Effector memory CD4-positive, alpha-beta T cell (primary cell): Measurements from ENCODE around the gene AFF2.

Source experiments
- DNase-seq, 3 donors: peaks; one replicate each; pipeline ENCODE4 v3.0.0-alpha.2; 2020
- H3K27ac ChIP-seq: 2 replicates; pipeline ENCODE4 v1.7.0; 2013; ENCODE audit warnings: mild to moderate bottlenecking, low read length, moderate library complexity; ENCODE audit not compliant: insufficient read depth, poor library complexity, severe bottlenecking
- H3K27me3 ChIP-seq: replicated peaks from 2 replicates; pipeline ENCODE4 v1.7.0; 2013; ENCODE audit warnings: mild to moderate bottlenecking, low read length; ENCODE audit not compliant: insufficient read depth, control insufficient read depth, poor library complexity, severe bottlenecking
- H3K36me3 ChIP-seq: 2 replicates; pipeline ENCODE4 v1.7.0; 2013; ENCODE audit warnings: mild to moderate bottlenecking, low read length, moderate library complexity; ENCODE audit not compliant: control insufficient read depth, insufficient read depth
- H3K4me1 ChIP-seq: 2 replicates; pipeline ENCODE4 v1.7.0; 2013; ENCODE audit warnings: low read length, mild to moderate bottlenecking; ENCODE audit not compliant: control insufficient read depth, insufficient read depth, poor library complexity, severe bottlenecking
- H3K4me3 ChIP-seq: 2 replicates; pipeline ENCODE4 v1.7.0; 2013; ENCODE audit warnings: low read length, low read depth, mild to moderate bottlenecking; ENCODE audit not compliant: insufficient read depth, poor library complexity, severe bottlenecking
- H3K9me3 ChIP-seq: 2 replicates; pipeline ENCODE4 v1.7.0; 2013; ENCODE audit warnings: mild to moderate bottlenecking, low read length, moderate library complexity; ENCODE audit not compliant: control insufficient read depth

Gene AFF2

GRCh38 chrX:148856505-148856904 is 356.1 kb downstream of the AFF2 start:
- Histone ChIP-seq H3K9me3 (no peaks in the 10 kb centered on the region), H3K4me1 (no peaks in the 10 kb centered on the region), H3K27me3 (no peaks in the 10 kb centered on the region), H3K4me3 (no peak overlapping the region), H3K27ac (no peak overlapping the region), H3K36me3 (no peaks in the 10 kb centered on the region)
- no peak for DNase-seq

- no peak overlapping the region for H3K27ac ChIP-seq
- DNase-seq = no peak
These were observed 365.1 kb downstream of the AFF2 start for GRCh38 chrX:148865277-148866210.

GRCh38 chrX:148867596-148867995 is 367.2 kb downstream of the AFF2 start:
- H3K4me1 ChIP-seq = no peaks in the 10 kb centered on the region
- DNase-seq = no peak
- no peaks in the 10 kb centered on the region for H3K27me3 ChIP-seq
- H3K36me3 ChIP-seq = no peaks in the 10 kb centered on the region
- H3K4me3 ChIP-seq = no peak overlapping the region
- H3K9me3 ChIP-seq = no peaks in the 10 kb centered on the region
- no peak overlapping the region for H3K27ac ChIP-seq

More at GRCh38 chrX:148865277-148866210, 365.1 kb downstream of the AFF2 start:
- Histone ChIP-seq H3K4me1 (no peaks in the 10 kb centered on the region), H3K36me3 (no peaks in the 10 kb centered on the region), H3K9me3 (no peaks in the 10 kb centered on the region), H3K27me3 (no peaks in the 10 kb centered on the region), H3K4me3 (no peak overlapping the region)

GRCh38 chrX:148871422-148872160 is 371.2 kb downstream of the AFF2 start:
- no peaks in the 10 kb centered on the region for H3K27me3 ChIP-seq
- H3K36me3 ChIP-seq = no peaks in the 10 kb centered on the region
- no peak overlapping the region for H3K27ac ChIP-seq
- no peak for DNase-seq
- no peaks in the 10 kb centered on the region for H3K4me1 ChIP-seq
- no peaks in the 10 kb centered on the region for H3K9me3 ChIP-seq
- no peak overlapping the region for H3K4me3 ChIP-seq

DNA sequence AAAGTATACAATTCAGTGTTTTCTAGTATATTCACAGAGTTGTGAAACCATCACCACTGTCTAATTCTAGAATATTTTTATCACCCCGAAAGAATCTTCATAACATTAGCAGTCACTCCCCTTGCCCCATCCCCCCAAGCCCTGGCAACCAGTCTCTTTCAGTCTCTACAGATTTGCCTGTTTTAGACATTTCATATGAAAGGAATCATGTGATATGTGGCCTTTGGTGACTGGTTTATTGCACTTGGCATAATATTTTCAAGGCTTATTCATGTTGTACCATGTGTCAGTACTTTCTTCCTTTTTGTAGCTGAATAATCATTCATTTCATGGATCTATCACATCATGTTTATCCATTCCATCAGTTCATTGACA is 371.7 kb downstream of the AFF2 start:
- no peak overlapping the region for H3K4me3 ChIP-seq
- H3K9me3 ChIP-seq = no peaks in the 10 kb centered on the region
- no peaks in the 10 kb centered on the region for H3K27me3 ChIP-seq
- H3K27ac ChIP-seq = no peak overlapping the region
- DNase-seq = no peak
- no peaks in the 10 kb centered on the region for H3K36me3 ChIP-seq
- no peaks in the 10 kb centered on the region for H3K4me1 ChIP-seq

DNA sequence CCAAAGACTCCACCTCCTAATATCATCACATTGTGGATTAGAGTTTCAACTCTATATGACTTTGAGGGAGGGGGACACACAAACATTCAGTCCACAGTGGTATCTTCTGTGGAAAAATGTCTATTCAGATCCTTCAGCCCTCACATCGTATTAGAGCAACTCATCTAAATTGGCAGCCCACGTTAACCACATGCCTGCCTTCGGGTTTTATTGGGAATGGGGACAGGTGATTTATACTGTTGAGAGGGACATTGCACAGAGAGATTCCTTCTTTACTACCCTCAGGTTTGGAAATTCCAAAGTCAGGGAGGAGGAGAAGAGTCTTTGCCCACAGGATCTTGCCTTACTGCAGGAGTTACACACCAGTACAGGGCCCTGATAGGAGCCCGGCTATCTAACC is 372.5 kb downstream of the AFF2 start:
- Histone ChIP-seq H3K4me3 (no peak overlapping the region), H3K9me3 (no peaks in the 10 kb centered on the region), H3K27ac (no peak overlapping the region), H3K36me3 (no peaks in the 10 kb centered on the region), H3K27me3 (no peaks in the 10 kb centered on the region), H3K4me1 (no peaks in the 10 kb centered on the region)
- DNase-seq = no peak

DNA sequence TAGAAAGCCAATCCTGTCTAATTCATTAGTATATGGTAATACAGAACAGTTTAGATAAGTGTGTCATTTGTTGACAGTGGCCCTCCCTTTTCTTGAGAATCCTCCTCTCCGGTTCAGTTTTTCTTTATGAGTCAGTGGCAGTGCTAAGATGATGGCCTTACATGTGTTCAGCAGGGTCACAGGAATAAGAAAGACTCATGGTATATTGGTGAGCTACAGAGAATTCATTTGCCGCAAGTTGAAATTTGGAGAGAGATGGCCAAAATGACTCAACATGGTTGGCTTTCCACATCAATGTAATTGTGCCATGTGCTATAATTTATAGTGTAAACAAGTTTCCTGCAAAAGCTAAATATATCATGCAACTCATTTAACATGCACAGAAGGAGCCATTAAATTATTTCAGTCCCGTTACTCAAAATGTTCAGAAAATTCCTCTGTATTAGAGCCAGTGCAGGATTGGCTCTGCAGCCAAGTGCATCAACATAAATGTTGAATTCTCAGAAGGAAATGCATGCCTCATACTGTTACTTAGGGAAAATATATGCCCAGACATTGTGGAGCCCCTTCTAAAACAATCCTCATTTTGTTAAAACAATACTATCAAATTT is 374.3 kb downstream of the AFF2 start:
- no peaks in the 10 kb centered on the region for H3K27me3 ChIP-seq
- no peaks in the 10 kb centered on the region for H3K36me3 ChIP-seq
- H3K4me3 ChIP-seq = no peak overlapping the region
- H3K4me1 ChIP-seq = no peaks in the 10 kb centered on the region
- H3K27ac ChIP-seq = no peak overlapping the region
- DNase-seq = no peak
- no peaks in the 10 kb centered on the region for H3K9me3 ChIP-seq

DNA sequence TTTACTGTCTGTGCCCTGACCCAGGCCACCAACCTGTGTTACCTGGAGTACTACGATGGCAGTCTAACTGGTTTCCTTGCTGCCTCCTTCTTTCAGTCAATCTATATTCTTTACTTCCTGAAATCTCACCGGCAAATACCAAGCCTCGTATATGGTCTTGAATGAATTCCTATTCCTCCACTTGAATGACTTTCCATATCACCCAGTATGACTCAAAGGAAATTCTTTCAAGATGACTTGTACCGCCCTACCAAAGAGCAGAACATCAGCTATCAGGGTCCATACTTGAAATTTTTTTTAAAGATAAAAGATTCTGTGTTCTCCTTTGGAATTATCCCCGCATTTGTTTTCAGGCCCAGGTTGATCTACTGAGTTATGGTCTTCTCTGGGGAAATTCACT is 378.0 kb downstream of the AFF2 start:
- Histone ChIP-seq H3K27ac (no peak overlapping the region), H3K27me3 (no peaks in the 10 kb centered on the region), H3K36me3 (no peaks in the 10 kb centered on the region), H3K9me3 (no peaks in the 10 kb centered on the region), H3K4me3 (no peak overlapping the region), H3K4me1 (no peaks in the 10 kb centered on the region)
- DNase-seq = no peak

DNA sequence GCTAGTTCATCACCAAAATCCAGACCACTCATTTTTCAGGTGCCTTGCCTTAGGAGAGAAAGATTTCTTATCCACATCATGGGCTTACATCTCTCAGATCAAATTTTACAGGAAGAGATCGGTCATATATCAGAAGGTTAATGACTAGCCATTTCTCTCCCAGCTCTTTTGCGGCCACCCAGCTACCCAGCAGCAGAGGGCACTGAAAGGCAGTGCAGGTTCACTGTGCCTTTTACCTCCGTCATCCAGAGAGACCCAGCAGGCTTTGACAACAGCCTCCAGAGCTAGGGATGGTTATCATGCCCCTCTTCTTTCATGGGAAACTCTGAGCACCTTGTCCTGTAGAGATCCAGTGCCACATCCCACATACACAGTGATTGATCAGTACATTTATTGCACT is 384.8 kb downstream of the AFF2 start:
- Histone ChIP-seq H3K9me3 (no peaks in the 10 kb centered on the region), H3K4me1 (no peaks in the 10 kb centered on the region), H3K4me3 (no peak overlapping the region), H3K27ac (no peak overlapping the region), H3K36me3 (no peaks in the 10 kb centered on the region), H3K27me3 (no peaks in the 10 kb centered on the region)
- no peak for DNase-seq

GRCh38 chrX:148893395-148893794 is 393.0 kb downstream of the AFF2 start:
- peaks cover 5% of the 10 kb centered on the region for H3K27me3 ChIP-seq
- no peaks in the 10 kb centered on the region for H3K36me3 ChIP-seq
- no peak for DNase-seq

More at GRCh38 chrX:148893395-148893794, 393.0 kb downstream of the AFF2 start:
- Histone ChIP-seq H3K9me3 (no peaks in the 10 kb centered on the region), H3K4me3 (no peak overlapping the region), H3K27ac (no peak overlapping the region), H3K4me1 (no peaks in the 10 kb centered on the region)
